Effector memory CD8-positive, alpha-beta T cell (primary cell): ENCODE measurements around the gene TCF7L1.

Source experiments
- ATAC-seq: fragments of 150-1000 bp; cut with Tn5 transposase; replicated peaks from 2 replicates; pipeline ENCODE4 v1.10.0; 2021; ENCODE audit warnings: mild to moderate bottlenecking, moderate library complexity
- DNase-seq, 3 experiments: peaks; one replicate each; pipeline ENCODE4 v3.0.0; 2021
- H3K27ac Mint-ChIP-seq, 2 donors: one replicate each; pipeline ENCODE4 v1.8.0; 2022; ENCODE audit warnings: mild to moderate bottlenecking in 2 of 2, mixed read lengths in 2 of 2, moderate library complexity in 2 of 2
- H3K27me3 Mint-ChIP-seq, 2 donors: one replicate each; pipeline ENCODE4 v1.8.0; 2022; ENCODE audit warnings: mixed read lengths in 2 of 2
- H3K36me3 Mint-ChIP-seq: one replicate; pipeline ENCODE4 v1.8.0; 2022; ENCODE audit warnings: mild to moderate bottlenecking, moderate library complexity, mixed read lengths; ENCODE audit not compliant: insufficient read depth
- H3K4me1 Mint-ChIP-seq, 2 donors: one replicate each; pipeline ENCODE4 v1.8.0; 2022; ENCODE audit warnings: low read depth in 2 of 2, mixed read lengths in 2 of 2
- H3K4me3 Mint-ChIP-seq, 2 donors: one replicate each; pipeline ENCODE4 v1.8.0; 2022; ENCODE audit warnings: mild to moderate bottlenecking in 2 of 2, mixed read lengths in 2 of 2, moderate library complexity in 2 of 2
- H3K9me3 Mint-ChIP-seq, 2 donors: one replicate each; pipeline ENCODE4 v1.8.0; 2022; ENCODE audit warnings: mixed read lengths in 2 of 2

Gene TCF7L1

GRCh38 chr2:85160966-85161960 lies 28.1 kb downstream of the TCF7L1 start:
- ATAC-seq, result no peak
- no peaks in the 10 kb centered on the region for H3K36me3 Mint-ChIP-seq
- peak overlapping the region in 1 of 2 donors; percentile 78 for H3K27ac Mint-ChIP-seq
- H3K4me1 Mint-ChIP-seq, result no peaks in the 10 kb centered on the region
- DNase-seq, result no peak
- no peaks in the 10 kb centered on the region for H3K9me3 Mint-ChIP-seq
- H3K27me3 Mint-ChIP-seq, result peaks cover 28 to 72% of the 10 kb centered on the region in 2 donors
- H3K4me3 Mint-ChIP-seq, result no peak overlapping the region

- ATAC-seq, result no peak
- Mint-ChIP-seq H3K27ac (no peak overlapping the region), H3K27me3 (peaks cover 42 to 82% of the 10 kb centered on the region in 2 donors), H3K4me1 (no peaks in the 10 kb centered on the region), H3K9me3 (no peaks in the 10 kb centered on the region), H3K36me3 (no peaks in the 10 kb centered on the region), H3K4me3 (no peak overlapping the region)
- DNase-seq, result no peak
Observed at GRCh38 chr2:85162746-85163301, 29.6 kb downstream of the TCF7L1 start.

GRCh38 chr2:85163675-85164074 lies 30.5 kb downstream of the TCF7L1 start:
- DNase-seq (no peak), ATAC-seq (no peak)
- H3K4me1 Mint-ChIP-seq, result no peaks in the 10 kb centered on the region
- no peak overlapping the region for H3K4me3 Mint-ChIP-seq
- no peaks in the 10 kb centered on the region for H3K36me3 Mint-ChIP-seq
- no peaks in the 10 kb centered on the region for H3K9me3 Mint-ChIP-seq
- H3K27me3 Mint-ChIP-seq, result peaks cover 42 to 81% of the 10 kb centered on the region in 2 donors
- H3K27ac Mint-ChIP-seq, result no peak overlapping the region

GRCh38 chr2:85164145-85164569 lies 31.0 kb downstream of the TCF7L1 start:
- no peaks in the 10 kb centered on the region for H3K36me3 Mint-ChIP-seq

GRCh38 chr2:85165088-85165690 lies 32.0 kb downstream of the TCF7L1 start:
- Mint-ChIP-seq H3K4me1 (no peaks in the 10 kb centered on the region), H3K27me3 (peaks cover 48 to 65% of the 10 kb centered on the region in 2 donors), H3K9me3 (no peaks in the 10 kb centered on the region), H3K4me3 (no peak overlapping the region), H3K36me3 (no peaks in the 10 kb centered on the region), H3K27ac (no peak overlapping the region)
- DNase-seq (no peak), ATAC-seq (no peak)

More at GRCh38 chr2:85164145-85164569, 31.0 kb downstream of the TCF7L1 start:
- peaks cover 47 to 76% of the 10 kb centered on the region in 2 donors for H3K27me3 Mint-ChIP-seq
- no peak overlapping the region for H3K27ac Mint-ChIP-seq
- H3K4me3 Mint-ChIP-seq, result no peak overlapping the region
- DNase-seq, result no peak
- no peaks in the 10 kb centered on the region for H3K9me3 Mint-ChIP-seq
- no peak for ATAC-seq
- no peaks in the 10 kb centered on the region for H3K4me1 Mint-ChIP-seq

GRCh38 chr2:85166021-85166420 lies 32.8 kb downstream of the TCF7L1 start:
- H3K36me3 Mint-ChIP-seq, result no peaks in the 10 kb centered on the region
- no peak overlapping the region for H3K27ac Mint-ChIP-seq
- ATAC-seq (no peak), DNase-seq (no peak)
- H3K27me3 Mint-ChIP-seq, result peaks cover 53 to 58% of the 10 kb centered on the region in 2 donors
- H3K4me1 Mint-ChIP-seq, result no peaks in the 10 kb centered on the region
- H3K9me3 Mint-ChIP-seq, result no peaks in the 10 kb centered on the region
- no peak overlapping the region for H3K4me3 Mint-ChIP-seq

GRCh38 chr2:85167479-85167878 lies 34.3 kb downstream of the TCF7L1 start:
- Mint-ChIP-seq H3K4me1 (no peaks in the 10 kb centered on the region), H3K9me3 (no peaks in the 10 kb centered on the region), H3K27me3 (peaks cover 47 to 55% of the 10 kb centered on the region in 2 donors), H3K4me3 (no peak overlapping the region), H3K36me3 (no peaks in the 10 kb centered on the region), H3K27ac (no peak overlapping the region)
- no peak for ATAC-seq
- no peak for DNase-seq

- Mint-ChIP-seq H3K9me3 (no peaks in the 10 kb centered on the region), H3K4me3 (no peak overlapping the region)
Observed at GRCh38 chr2:85168942-85169341, 35.8 kb downstream of the TCF7L1 start.

GRCh38 chr2:85169581-85169980 lies 36.4 kb downstream of the TCF7L1 start:
- no peaks in the 10 kb centered on the region for H3K4me1 Mint-ChIP-seq
- ATAC-seq, result no peak
- no peaks in the 10 kb centered on the region for H3K9me3 Mint-ChIP-seq
- H3K4me3 Mint-ChIP-seq, result no peak overlapping the region
- H3K27ac Mint-ChIP-seq, result no peak overlapping the region
- no peaks in the 10 kb centered on the region for H3K36me3 Mint-ChIP-seq
- no peak for DNase-seq
- H3K27me3 Mint-ChIP-seq, result peaks cover 38 to 50% of the 10 kb centered on the region in 2 donors

More at GRCh38 chr2:85168942-85169341, 35.8 kb downstream of the TCF7L1 start:
- no peak overlapping the region for H3K27ac Mint-ChIP-seq
- H3K4me1 Mint-ChIP-seq, result no peaks in the 10 kb centered on the region
- H3K27me3 Mint-ChIP-seq, result peaks cover 37 to 48% of the 10 kb centered on the region in 2 donors
- ATAC-seq (no peak), DNase-seq (no peak)
- no peaks in the 10 kb centered on the region for H3K36me3 Mint-ChIP-seq

GRCh38 chr2:85170938-85171475 lies 37.8 kb downstream of the TCF7L1 start:
- Mint-ChIP-seq H3K27me3 (peaks cover 44 to 61% of the 10 kb centered on the region in 2 donors), H3K4me1 (peaks cover 0 to 3% of the 10 kb centered on the region in 2 donors), H3K9me3 (no peaks in the 10 kb centered on the region), H3K36me3 (no peaks in the 10 kb centered on the region), H3K4me3 (no peak overlapping the region), H3K27ac (no peak overlapping the region)
- DNase-seq (no peak), ATAC-seq (no peak)

- Mint-ChIP-seq H3K9me3 (no peaks in the 10 kb centered on the region), H3K27ac (no peak overlapping the region), H3K27me3 (peaks cover 39 to 59% of the 10 kb centered on the region in 2 donors), H3K4me1 (peaks cover 0 to 3% of the 10 kb centered on the region in 2 donors), H3K4me3 (no peak overlapping the region), H3K36me3 (no peaks in the 10 kb centered on the region)
- DNase-seq (no peak), ATAC-seq (no peak)
Observed at GRCh38 chr2:85171916-85172315, 38.7 kb downstream of the TCF7L1 start.

- no peak overlapping the region for H3K4me3 Mint-ChIP-seq
Observed at GRCh38 chr2:85173909-85174308, 40.7 kb downstream of the TCF7L1 start.

GRCh38 chr2:85174943-85175342 lies 41.8 kb downstream of the TCF7L1 start:
- H3K27me3 Mint-ChIP-seq, result peaks cover 25 to 45% of the 10 kb centered on the region in 2 donors
- ATAC-seq, result no peak
- no peak overlapping the region for H3K27ac Mint-ChIP-seq
- DNase-seq, result no peak
- no peak overlapping the region for H3K4me3 Mint-ChIP-seq
- no peaks in the 10 kb centered on the region for H3K36me3 Mint-ChIP-seq
- H3K9me3 Mint-ChIP-seq, result no peaks in the 10 kb centered on the region
- peaks cover 0 to 15% of the 10 kb centered on the region in 2 donors for H3K4me1 Mint-ChIP-seq

More at GRCh38 chr2:85173909-85174308, 40.7 kb downstream of the TCF7L1 start:
- no peak for DNase-seq
- peaks cover 0 to 13% of the 10 kb centered on the region in 2 donors for H3K4me1 Mint-ChIP-seq
- ATAC-seq, result no peak
- H3K9me3 Mint-ChIP-seq, result no peaks in the 10 kb centered on the region
- no peak overlapping the region for H3K27ac Mint-ChIP-seq
- H3K27me3 Mint-ChIP-seq, result peaks cover 29 to 45% of the 10 kb centered on the region in 2 donors
- no peaks in the 10 kb centered on the region for H3K36me3 Mint-ChIP-seq
